Sigmoid colon (tissue), 7 donors: ENCODE results near the gene IQCK. TPM values are rescaled to one million over a fixed set of nuclear protein-coding genes. Genes with fewer than 3 reads are reported as not detected.

ENCODE experiments used
- DNase-seq: peaks from one replicate; pipeline ENCODE4 v3.0.0-alpha.2; 2019
- H3K27ac ChIP-seq, 4 donors: fragments of 200-600 bp; sonication (generic); one replicate each; pipeline ENCODE4 v1.5.1; 2016 to 2019; ENCODE audit warnings: mild to moderate bottlenecking in 1 of 4
- H3K27me3 ChIP-seq, 3 donors: fragments of 200-600 bp; sonication (generic); one replicate each; pipeline ENCODE4 v1.5.1; 2019; ENCODE audit warnings: mild to moderate bottlenecking in 1 of 3
- H3K36me3 ChIP-seq, 4 donors: fragments of 200-600 bp; sonication (generic); one replicate each; pipeline ENCODE4 v1.5.1; 2016 to 2019
- H3K4me1 ChIP-seq, 4 donors: fragments of 200-600 bp; sonication (generic); one replicate each; pipeline ENCODE4 v1.5.1; 2017 to 2019
- H3K4me3 ChIP-seq, 4 donors: fragments of 200-600 bp; sonication (generic); one replicate each; pipeline ENCODE4 v1.5.1; 2017 to 2019; ENCODE audit warnings: mild to moderate bottlenecking in 2 of 4, moderate library complexity in 1 of 4
- H3K9me3 ChIP-seq, 4 donors: fragments of 200-600 bp in 3 of 4; sonication (generic) in 3 of 4; one replicate each; pipeline versions ENCODE4 v1.5.1 to v1.6.1; 2013 to 2019
- EP300 ChIP-seq, 4 donors: sonication (generic); formaldehyde crosslinking; IDR thresholded peaks; one replicate each; pipeline ENCODE4 v1.6.1; 2017; ENCODE audit warnings: antibody characterized with exemption in 4 of 4
- POLR2A ChIP-seq, 2 donors: fragments of 450-650 bp; IDR thresholded peaks; one replicate each; pipeline ENCODE4 v1.6.1; 2016; ENCODE audit warnings: antibody characterized with exemption in 2 of 2, mild to moderate bottlenecking in 2 of 2, moderate library complexity in 2 of 2
- POLR2AphosphoS5 ChIP-seq, 4 donors: sonication (generic); formaldehyde crosslinking; IDR thresholded peaks; one replicate each; pipeline ENCODE4 v1.6.1; 2017; ENCODE audit warnings: antibody characterized with exemption in 4 of 4
- WGBS, 2 donors: extraction: QIAGEN DNeasy Blood & Tissue Kit; methylation state at CpG; one replicate each; pipeline ENCODE4 v1.1.7; 2013; 5-methylcytosine and 5-hydroxymethylcytosine counted together
- intact Hi-C: fragments of 100-400 bp; cut with DNase I; formaldehyde crosslinking; loops from one replicate; pipeline ENCODE4 v1.15.1; 2023
- polyA plus RNA-seq, 3 donors: library from polyadenylated mRNA; stranded (reverse); fragments of 200-250 nt; gene quantifications; one replicate each; pipeline ENCODE4 v1.2.3, GENCODE V29; 2013
- total RNA-seq, 4 donors: library from RNA; depleted of rRNA; stranded (reverse); fragments of >200 nt; gene quantifications; one replicate each; pipeline ENCODE4 v1.1.0, GENCODE V29; 2016
- TF ChIP-seq, protein P1 (sequence below), 4 experiments: fragments of 450-650 bp in 3 of 4; fragments of 200-600 bp in 1 of 4; IDR thresholded peaks; one replicate each; pipeline ENCODE4 v1.5.1; 2016 to 2019; ENCODE audit warnings: antibody characterized with exemption in 4 of 4, mild to moderate bottlenecking in 3 of 4, moderate library complexity in 2 of 4
- donor health status: healthy with polysubstance abuse.
- donor health status: Bipolar disorder and iron deficiency.
- donor health status: healthy.

Gene IQCK, protein sequence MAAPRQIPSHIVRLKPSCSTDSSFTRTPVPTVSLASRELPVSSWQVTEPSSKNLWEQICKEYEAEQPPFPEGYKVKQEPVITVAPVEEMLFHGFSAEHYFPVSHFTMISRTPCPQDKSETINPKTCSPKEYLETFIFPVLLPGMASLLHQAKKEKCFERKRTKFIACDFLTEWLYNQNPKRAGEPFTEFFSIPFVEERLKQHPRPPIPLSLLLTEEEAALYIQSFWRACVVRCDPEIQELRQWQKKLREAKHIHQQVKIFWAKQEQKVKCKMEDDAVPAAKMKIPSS
- total RNA-seq (10 to 100 TPM; 10.3 to 16.6 (median 12.4) TPM), polyA plus RNA-seq (1 to 10 TPM; 5.1 to 9.0 (median 9.0) TPM)

DNA sequence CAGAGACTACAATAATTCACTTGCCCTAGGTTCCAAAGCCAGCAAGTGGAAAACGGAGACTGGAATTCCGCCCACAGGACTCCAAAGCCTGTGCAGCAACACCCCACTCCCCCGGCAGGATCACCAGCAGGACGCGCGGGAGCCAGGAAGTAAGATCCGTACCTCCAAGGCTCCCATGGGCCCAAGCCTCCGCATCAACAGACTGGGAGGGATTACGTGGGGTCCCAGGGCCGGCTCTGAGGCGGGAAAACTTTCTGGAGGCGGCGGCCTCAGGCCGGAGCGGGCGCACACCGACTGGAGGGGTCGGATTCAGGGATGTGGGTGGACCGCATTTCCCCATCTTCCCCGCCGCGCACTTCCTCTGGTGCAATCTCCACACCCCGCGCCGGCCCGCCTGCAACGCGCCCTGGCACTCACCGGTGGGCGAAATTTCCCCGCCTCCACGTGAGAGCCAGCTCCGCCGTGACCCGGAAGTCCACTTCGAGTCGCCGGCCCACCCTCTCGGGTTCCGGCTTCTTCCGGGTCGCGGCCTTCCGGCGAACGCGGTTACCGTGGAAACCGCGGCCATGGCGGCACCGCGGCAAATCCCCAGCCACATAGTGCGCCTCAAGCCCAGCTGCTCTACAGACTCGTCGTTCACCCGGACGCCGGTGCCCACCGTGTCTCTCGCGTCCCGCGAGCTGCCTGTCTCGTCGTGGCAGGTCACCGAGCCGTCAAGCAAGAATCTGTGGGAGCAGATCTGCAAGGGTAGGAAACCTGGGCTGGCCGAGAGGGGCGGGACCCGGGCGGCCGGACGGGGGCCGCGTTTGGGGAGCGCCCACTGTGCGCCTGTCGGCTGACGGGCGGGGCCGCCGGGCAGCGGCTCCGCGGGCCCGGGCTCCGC, at the start of gene IQCK, which contains the start of gene KNOP1:
IQCK (plus strand) TSS at position 531 of the 883 bp plus-strand sequence; CDS start at position 567, 36 bp downstream.
KNOP1 (minus strand) TSS at position 487 of the 883 bp plus-strand sequence. CDS start 3,192 bp downstream, outside the sequence.
- H3K4me3 ChIP-seq = peak within 1 kb of the TSS; percentile 80 to 98 (median 88)
- peak within 1 kb of the TSS; percentile 70 to 88 (median 81) for H3K27ac ChIP-seq
- TF ChIP-seq, protein P1, sequence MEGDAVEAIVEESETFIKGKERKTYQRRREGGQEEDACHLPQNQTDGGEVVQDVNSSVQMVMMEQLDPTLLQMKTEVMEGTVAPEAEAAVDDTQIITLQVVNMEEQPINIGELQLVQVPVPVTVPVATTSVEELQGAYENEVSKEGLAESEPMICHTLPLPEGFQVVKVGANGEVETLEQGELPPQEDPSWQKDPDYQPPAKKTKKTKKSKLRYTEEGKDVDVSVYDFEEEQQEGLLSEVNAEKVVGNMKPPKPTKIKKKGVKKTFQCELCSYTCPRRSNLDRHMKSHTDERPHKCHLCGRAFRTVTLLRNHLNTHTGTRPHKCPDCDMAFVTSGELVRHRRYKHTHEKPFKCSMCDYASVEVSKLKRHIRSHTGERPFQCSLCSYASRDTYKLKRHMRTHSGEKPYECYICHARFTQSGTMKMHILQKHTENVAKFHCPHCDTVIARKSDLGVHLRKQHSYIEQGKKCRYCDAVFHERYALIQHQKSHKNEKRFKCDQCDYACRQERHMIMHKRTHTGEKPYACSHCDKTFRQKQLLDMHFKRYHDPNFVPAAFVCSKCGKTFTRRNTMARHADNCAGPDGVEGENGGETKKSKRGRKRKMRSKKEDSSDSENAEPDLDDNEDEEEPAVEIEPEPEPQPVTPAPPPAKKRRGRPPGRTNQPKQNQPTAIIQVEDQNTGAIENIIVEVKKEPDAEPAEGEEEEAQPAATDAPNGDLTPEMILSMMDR (IDR thresholded peaks at IDR 0.05) = peak in 1 of 4 experiments; percentile 21
- TF ChIP-seq POLR2AphosphoS5 (IDR thresholded peaks at IDR 0.05) = peak; percentile 52 to 82 (median 76)
- TF ChIP-seq POLR2A (IDR thresholded peaks at IDR 0.05) = no peak
- TF ChIP-seq EP300 (IDR thresholded peaks at IDR 0.05) = peak in 1 of 4 donors; percentile 5
- DNase-seq = peak; percentile 96
- 1% methylated on average over 88 of the region's 88 CpGs for WGBS, 2 donors
- H3K27me3 ChIP-seq = no peaks in the 10 kb centered on the region
- H3K4me1 ChIP-seq = peaks cover 0 to 23% (median 21%) of the 10 kb centered on the region in 4 donors
- peaks cover 0 to 15% (median 9%) of the 10 kb centered on the region in 4 donors for H3K36me3 ChIP-seq
- H3K9me3 ChIP-seq = no peaks in the 10 kb centered on the region
- intact Hi-C loops = loop anchor here (2.0 to 10.0 kb wide), 4 partner anchors 116 to 193 kb away; partner anchors contain the start of genes CCP110, GDE1 and VPS35L

DNA sequence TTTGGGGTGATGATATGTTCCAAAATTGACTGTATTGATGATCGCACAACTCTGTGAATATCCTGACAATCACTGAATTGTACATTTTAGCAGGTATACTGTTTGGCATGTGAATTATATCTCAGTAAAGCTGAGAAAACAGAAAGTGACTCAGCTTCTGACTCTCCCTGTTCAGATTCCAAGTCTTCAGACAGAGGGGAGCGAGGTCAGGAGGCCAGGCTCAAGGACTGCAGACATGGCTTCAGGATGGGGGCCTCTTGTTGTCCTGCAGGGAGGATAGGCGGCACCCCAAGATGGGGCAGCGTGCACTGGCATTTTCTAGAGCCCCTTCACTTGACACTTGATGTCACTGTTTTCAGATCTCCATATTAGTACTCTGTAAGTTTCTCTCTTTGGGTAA, 45.7 kb upstream of the IQCK start:
- H3K36me3 ChIP-seq = peaks cover 4 to 79% (median 19%) of the 10 kb centered on the region in 4 donors
- no peak overlapping the region for H3K4me3 ChIP-seq
- 96 to 97% methylated on average over 4 of the region's 4 CpGs for WGBS, 2 donors
- no peaks in the 10 kb centered on the region for H3K27me3 ChIP-seq
- H3K27ac ChIP-seq = no peak overlapping the region
- intact Hi-C loops = no loop called here
- no peak for TF ChIP-seq POLR2A (IDR thresholded peaks at IDR 0.05)
- TF ChIP-seq POLR2AphosphoS5 (IDR thresholded peaks at IDR 0.05) = no peak
- H3K4me1 ChIP-seq = no peaks in the 10 kb centered on the region
- H3K9me3 ChIP-seq = no peaks in the 10 kb centered on the region
- no peak for DNase-seq

DNA sequence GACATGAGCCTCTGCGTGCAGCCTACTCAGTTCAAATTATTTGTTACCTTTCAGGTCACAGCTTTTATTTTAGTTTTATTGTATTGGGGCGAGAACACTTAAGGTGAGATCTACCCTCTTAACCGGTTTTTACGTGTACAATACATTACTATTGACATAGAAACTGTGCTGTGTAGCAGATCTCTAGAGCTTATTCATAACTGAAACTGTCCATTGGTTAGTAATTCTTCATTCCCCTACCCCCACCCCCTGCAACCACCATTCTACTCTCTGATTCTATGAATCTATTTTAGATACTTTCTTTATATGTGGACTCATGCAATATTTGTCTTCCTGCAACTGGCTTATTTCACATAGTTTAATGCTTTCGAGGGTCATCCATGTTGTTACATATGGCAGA, 43.6 kb upstream of the IQCK start:
- no peak for DNase-seq
- Histone ChIP-seq H3K36me3 (peaks cover 4 to 79% (median 16%) of the 10 kb centered on the region in 4 donors), H3K4me3 (no peak overlapping the region), H3K27ac (no peak overlapping the region), H3K4me1 (no peaks in the 10 kb centered on the region), H3K27me3 (no peaks in the 10 kb centered on the region), H3K9me3 (no peaks in the 10 kb centered on the region)
- TF ChIP-seq POLR2AphosphoS5 (IDR thresholded peaks at IDR 0.05) = no peak
- TF ChIP-seq, protein P1 (IDR thresholded peaks at IDR 0.05) = no peak
- TF ChIP-seq POLR2A (IDR thresholded peaks at IDR 0.05) = no peak
- TF ChIP-seq EP300 (IDR thresholded peaks at IDR 0.05) = no peak
- intact Hi-C loops = no loop called here
- 91 to 96% methylated on average over 5 of the region's 5 CpGs for WGBS, 2 donors

DNA sequence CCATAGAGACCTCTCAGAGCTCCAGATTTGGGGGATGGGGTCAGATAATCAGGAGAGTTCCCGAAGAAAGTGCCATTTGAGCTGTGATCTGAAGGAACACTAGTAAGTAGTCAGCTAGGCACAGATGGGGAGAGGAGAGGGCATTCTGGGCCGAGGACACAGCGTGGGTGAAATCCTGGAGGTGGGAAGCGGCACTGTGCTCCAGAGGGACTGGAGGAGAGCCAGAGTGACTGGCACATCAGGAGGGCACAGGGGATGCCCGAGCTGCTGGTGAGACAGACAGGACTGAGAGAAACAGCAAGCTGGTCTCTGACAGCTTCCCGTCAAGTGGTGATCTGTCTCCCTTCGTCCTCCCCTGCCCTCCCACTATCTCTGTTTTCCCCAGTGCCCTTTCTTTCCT, 40.7 kb upstream of the IQCK start:
- no peaks in the 10 kb centered on the region for H3K4me1 ChIP-seq
- H3K4me3 ChIP-seq = no peak overlapping the region
- no peak for DNase-seq
- H3K9me3 ChIP-seq = no peaks in the 10 kb centered on the region
- H3K36me3 ChIP-seq = peaks cover 3 to 72% (median 6%) of the 10 kb centered on the region in 4 donors
- 88% methylated on average over 7 of the region's 7 CpGs for WGBS, 2 donors
- TF ChIP-seq, protein P1 (IDR thresholded peaks at IDR 0.05) = no peak
- TF ChIP-seq EP300 (IDR thresholded peaks at IDR 0.05) = no peak
- TF ChIP-seq POLR2AphosphoS5 (IDR thresholded peaks at IDR 0.05) = no peak
- TF ChIP-seq POLR2A (IDR thresholded peaks at IDR 0.05) = no peak
- no peaks in the 10 kb centered on the region for H3K27me3 ChIP-seq
- intact Hi-C loops = no loop called here
- H3K27ac ChIP-seq = no peak overlapping the region
